ENCODE data around the gene P2RX2. TPM values are rescaled to one million over a fixed set of nuclear protein-coding genes. Genes with fewer than 3 reads are reported as not detected.

P2RX2 gene
- total and polyA plus RNA-seq, 4 experiments from 2014 or later, result not detected

GRCh38 chr12:132657004-132657727 is 38.6 kb downstream of the P2RX2 start:
- no peaks in the 10 kb centered on the region for H3K9me3 ChIP-seq (ENCODE audit: control insufficient read depth in 1 of 2, low read length in 2 of 2)
- Mint-ChIP-seq H3K36me3 (peaks cover 63 to 78% of the 10 kb centered on the region in 2 donors), H3K4me1 (no peaks in the 10 kb centered on the region), H3K27ac (no peak overlapping the region), H3K4me3 (no peak overlapping the region), H3K27me3 (no peaks in the 10 kb centered on the region), H3K9me3 (no peaks in the 10 kb centered on the region)
- DNase-seq, result no peak
- CTCF ChIA-PET (ENCODE audit: partially characterized antibody), result no interaction called here
- H3K27me3 ChIP-seq (ENCODE audit: insufficient read depth, low read length), result no peaks in the 10 kb centered on the region
- H3K4me1 ChIP-seq (ENCODE audit: insufficient read depth, low read length), result no peaks in the 10 kb centered on the region
- H3K36me3 ChIP-seq (ENCODE audit: insufficient read depth, low read length), result peaks cover 56% of the 10 kb centered on the region
- H3K4me3 ChIP-seq (ENCODE audit: low read length in 2 of 2), result no peak overlapping the region
- intact Hi-C loops (cut with micrococcal nuclease), result no loop called here
- no peak overlapping the region for H3K27ac ChIP-seq (ENCODE audit: low read depth, low read length)
- POLR2A ChIA-PET (ENCODE audit: partially characterized antibody), result no interaction called here

DNA sequence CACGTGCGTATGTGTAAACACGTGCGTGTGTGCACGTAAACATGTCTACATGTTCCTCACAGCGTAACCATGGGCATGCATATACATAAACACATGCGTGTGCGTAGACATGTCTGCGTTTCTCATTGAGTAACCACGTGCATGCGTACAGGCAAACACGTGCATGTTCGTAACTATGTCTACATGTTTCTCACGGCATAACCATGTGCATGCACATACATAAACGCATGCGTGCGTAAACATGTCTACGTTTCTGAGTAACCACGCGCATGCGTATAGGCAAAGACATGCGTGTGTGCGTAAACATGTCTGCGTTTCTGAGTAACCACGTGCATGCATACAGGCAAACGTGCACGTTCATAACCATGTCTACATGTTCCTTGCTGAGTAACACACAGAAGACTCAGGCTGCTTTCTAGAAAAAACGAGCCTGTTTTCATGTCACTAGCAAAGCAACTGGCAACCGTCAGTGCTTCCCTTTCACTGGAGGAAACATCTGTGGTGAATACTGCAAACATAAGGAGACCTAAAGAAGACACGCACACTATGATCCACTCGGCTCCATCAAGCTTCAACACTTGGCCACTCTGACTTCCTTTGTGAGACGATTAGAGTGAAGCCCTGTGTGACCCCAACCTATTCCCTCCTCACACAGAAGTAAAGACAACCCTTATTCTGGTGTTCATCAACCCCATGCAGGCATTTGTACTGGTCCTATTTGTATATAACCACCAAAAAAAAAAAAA is 39.7 kb downstream of the P2RX2 start:
- peaks cover 56% of the 10 kb centered on the region for H3K36me3 ChIP-seq (ENCODE audit: insufficient read depth, low read length)
- DNase-seq, result no peak
- no peak overlapping the region for H3K4me3 ChIP-seq (ENCODE audit: low read length in 2 of 2)
- Mint-ChIP-seq H3K36me3 (peaks cover 64 to 80% of the 10 kb centered on the region in 2 donors), H3K9me3 (no peaks in the 10 kb centered on the region), H3K4me1 (peaks cover 0 to 5% (median 3%) of the 10 kb centered on the region in 4 donors), H3K27ac (no peak overlapping the region), H3K4me3 (no peak overlapping the region), H3K27me3 (no peaks in the 10 kb centered on the region)
- H3K4me1 ChIP-seq (ENCODE audit: insufficient read depth, low read length), result no peaks in the 10 kb centered on the region
- CTCF ChIA-PET (ENCODE audit: partially characterized antibody), result interaction anchor here (0.6 kb wide), 1 partner anchor 35 kb away, joined by 3 read pairs; no protein-coding TSS in a partner anchor
- POLR2A ChIA-PET (ENCODE audit: partially characterized antibody), result no interaction called here
- no peak overlapping the region for H3K27ac ChIP-seq (ENCODE audit: low read depth, low read length)
- H3K9me3 ChIP-seq (ENCODE audit: control insufficient read depth in 1 of 2, low read length in 2 of 2), result no peaks in the 10 kb centered on the region
- intact Hi-C loops (cut with micrococcal nuclease), result no loop called here
- H3K27me3 ChIP-seq (ENCODE audit: insufficient read depth, low read length), result no peaks in the 10 kb centered on the region

- ChIA-PET POLR2A (ENCODE audit: partially characterized antibody) (no interaction called here), CTCF (ENCODE audit: partially characterized antibody) (interaction anchor here (0.6 kb wide), 2 partner anchors 34 to 245 kb away, joined by 3 read pairs; no protein-coding TSS in a partner anchor)
- H3K27me3 ChIP-seq (ENCODE audit: insufficient read depth, low read length), result no peaks in the 10 kb centered on the region
- H3K9me3 Mint-ChIP-seq, result no peaks in the 10 kb centered on the region
- no peak for DNase-seq
- no peak overlapping the region for H3K27ac ChIP-seq (ENCODE audit: low read depth, low read length)
- H3K36me3 Mint-ChIP-seq, result peaks cover 57 to 76% of the 10 kb centered on the region in 2 donors
- no peaks in the 10 kb centered on the region for H3K9me3 ChIP-seq (ENCODE audit: control insufficient read depth in 1 of 2, low read length in 2 of 2)
- peaks cover 0 to 5% (median 3%) of the 10 kb centered on the region in 4 donors for H3K4me1 Mint-ChIP-seq
- peaks cover 52% of the 10 kb centered on the region for H3K36me3 ChIP-seq (ENCODE audit: insufficient read depth, low read length)
- no peaks in the 10 kb centered on the region for H3K4me1 ChIP-seq (ENCODE audit: insufficient read depth, low read length)
- no peak overlapping the region for H3K4me3 ChIP-seq (ENCODE audit: low read length in 2 of 2)
- intact Hi-C loops (cut with micrococcal nuclease), result no loop called here
- H3K27me3 Mint-ChIP-seq, result no peaks in the 10 kb centered on the region
- no peak overlapping the region for H3K4me3 Mint-ChIP-seq
- H3K27ac Mint-ChIP-seq, result no peak overlapping the region
These were observed 40.6 kb downstream of the P2RX2 start for GRCh38 chr12:132659146-132659545.

GRCh38 chr12:132660052-132660451 is 41.5 kb downstream of the P2RX2 start:
- CTCF ChIA-PET (ENCODE audit: partially characterized antibody), result no interaction called here
- H3K27ac Mint-ChIP-seq, result no peak overlapping the region
- Histone ChIP-seq H3K4me3 (ENCODE audit: low read length in 2 of 2) (no peak overlapping the region), H3K4me1 (ENCODE audit: insufficient read depth, low read length) (no peaks in the 10 kb centered on the region), H3K27ac (ENCODE audit: low read depth, low read length) (no peak overlapping the region), H3K9me3 (ENCODE audit: control insufficient read depth in 1 of 2, low read length in 2 of 2) (no peaks in the 10 kb centered on the region), H3K27me3 (ENCODE audit: insufficient read depth, low read length) (no peaks in the 10 kb centered on the region), H3K36me3 (ENCODE audit: insufficient read depth, low read length) (peaks cover 55% of the 10 kb centered on the region)
- peak overlapping the region in 1 of 8 donors; percentile 31 for H3K4me3 Mint-ChIP-seq
- intact Hi-C loops (cut with micrococcal nuclease), result no loop called here
- DNase-seq, result no peak
- POLR2A ChIA-PET (ENCODE audit: partially characterized antibody), result no interaction called here
- no peaks in the 10 kb centered on the region for H3K27me3 Mint-ChIP-seq
- no peaks in the 10 kb centered on the region for H3K9me3 Mint-ChIP-seq
- peaks cover 0 to 5% (median 3%) of the 10 kb centered on the region in 4 donors for H3K4me1 Mint-ChIP-seq
- peaks cover 52 to 79% of the 10 kb centered on the region in 2 donors for H3K36me3 Mint-ChIP-seq

GRCh38 chr12:132660996-132661395 is 42.4 kb downstream of the P2RX2 start:
- no peak for DNase-seq
- no peak overlapping the region for H3K27ac ChIP-seq (ENCODE audit: low read depth, low read length)
- intact Hi-C loops (cut with micrococcal nuclease), result no loop called here
- H3K9me3 Mint-ChIP-seq, result no peaks in the 10 kb centered on the region
- H3K4me3 Mint-ChIP-seq, result no peak overlapping the region
- H3K27ac Mint-ChIP-seq, result no peak overlapping the region
- CTCF ChIA-PET (ENCODE audit: partially characterized antibody), result no interaction called here
- peaks cover 0 to 5% (median 3%) of the 10 kb centered on the region in 4 donors for H3K4me1 Mint-ChIP-seq
- H3K27me3 Mint-ChIP-seq, result no peaks in the 10 kb centered on the region
- H3K4me1 ChIP-seq (ENCODE audit: insufficient read depth, low read length), result no peaks in the 10 kb centered on the region
- H3K36me3 Mint-ChIP-seq, result peaks cover 61 to 85% of the 10 kb centered on the region in 2 donors
- H3K27me3 ChIP-seq (ENCODE audit: insufficient read depth, low read length), result no peaks in the 10 kb centered on the region
- H3K9me3 ChIP-seq (ENCODE audit: control insufficient read depth in 1 of 2, low read length in 2 of 2), result no peaks in the 10 kb centered on the region
- peaks cover 58% of the 10 kb centered on the region for H3K36me3 ChIP-seq (ENCODE audit: insufficient read depth, low read length)
- no peak overlapping the region for H3K4me3 ChIP-seq (ENCODE audit: low read length in 2 of 2)
- POLR2A ChIA-PET (ENCODE audit: partially characterized antibody), result no interaction called here

- Mint-ChIP-seq H3K27ac (peak overlapping the region in 1 of 7 donors; percentile 36), H3K4me1 (peaks cover 0 to 5% (median 3%) of the 10 kb centered on the region in 4 donors), H3K27me3 (no peaks in the 10 kb centered on the region), H3K36me3 (peaks cover 63 to 89% of the 10 kb centered on the region in 2 donors), H3K9me3 (no peaks in the 10 kb centered on the region), H3K4me3 (no peak overlapping the region)
- POLR2A ChIA-PET (ENCODE audit: partially characterized antibody), result no interaction called here
- DNase-seq, result no peak
- Histone ChIP-seq H3K27me3 (ENCODE audit: insufficient read depth, low read length) (no peaks in the 10 kb centered on the region), H3K9me3 (ENCODE audit: control insufficient read depth in 1 of 2, low read length in 2 of 2) (no peaks in the 10 kb centered on the region), H3K27ac (ENCODE audit: low read depth, low read length) (no peak overlapping the region), H3K4me1 (ENCODE audit: insufficient read depth, low read length) (no peaks in the 10 kb centered on the region), H3K36me3 (ENCODE audit: insufficient read depth, low read length) (peaks cover 62% of the 10 kb centered on the region), H3K4me3 (ENCODE audit: low read length in 2 of 2) (no peak overlapping the region)
- intact Hi-C loops (cut with micrococcal nuclease), result no loop called here
- CTCF ChIA-PET (ENCODE audit: partially characterized antibody), result no interaction called here
These were observed 43.4 kb downstream of the P2RX2 start for GRCh38 chr12:132661972-132662371.

DNA sequence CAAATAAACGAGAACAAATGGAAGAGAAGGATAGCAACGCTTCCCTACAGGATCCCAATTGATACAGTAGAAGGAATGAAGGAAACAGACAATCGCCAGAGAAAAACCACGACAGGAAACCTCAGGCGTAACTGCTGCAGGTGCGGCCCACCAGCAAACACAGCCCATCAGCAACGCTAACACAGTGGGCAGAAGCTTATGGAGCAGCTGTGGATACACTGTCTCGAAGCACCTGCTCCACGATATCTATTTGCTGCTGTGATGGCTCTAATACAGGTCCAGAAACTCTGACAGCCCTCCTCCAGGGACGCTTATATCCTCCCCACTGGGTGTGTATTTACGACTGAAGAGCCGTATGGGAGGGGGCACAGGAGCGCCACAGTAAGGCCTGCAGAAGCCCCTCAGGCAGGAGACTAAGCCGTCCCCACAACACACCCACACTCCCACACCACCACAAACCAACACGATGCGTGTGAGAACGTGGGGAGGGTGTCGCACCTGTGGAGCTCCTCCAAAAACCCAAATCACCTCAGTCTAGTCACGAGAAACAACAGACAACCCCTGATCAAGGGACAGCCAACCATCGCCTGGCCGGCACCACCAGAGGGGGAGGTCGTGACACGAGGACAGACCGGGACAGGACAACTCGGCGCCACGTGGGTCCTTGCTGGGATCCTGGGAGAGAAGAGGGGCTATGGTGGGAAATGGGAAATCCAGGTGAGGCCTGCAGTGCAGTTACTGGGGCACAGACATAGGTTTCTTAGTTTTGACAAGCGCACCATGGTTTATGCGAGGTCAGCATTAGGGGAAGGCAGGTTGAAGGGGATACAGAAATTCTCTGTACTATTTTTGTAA is 44.6 kb downstream of the P2RX2 start:
- Mint-ChIP-seq H3K27me3 (no peaks in the 10 kb centered on the region), H3K36me3 (peaks cover 63 to 85% of the 10 kb centered on the region in 2 donors), H3K9me3 (no peaks in the 10 kb centered on the region), H3K4me1 (peaks cover 0 to 5% (median 3%) of the 10 kb centered on the region in 4 donors), H3K4me3 (peak overlapping the region in 1 of 8 donors; percentile 5), H3K27ac (peak overlapping the region in 3 of 7 donors; percentile 13 to 80 (median 43))
- POLR2A ChIA-PET (ENCODE audit: partially characterized antibody), result no interaction called here
- DNase-seq, result no peak
- H3K4me3 ChIP-seq (ENCODE audit: low read length in 2 of 2), result no peak overlapping the region
- CTCF ChIA-PET (ENCODE audit: partially characterized antibody), result no interaction called here
- H3K27me3 ChIP-seq (ENCODE audit: insufficient read depth, low read length), result no peaks in the 10 kb centered on the region
- intact Hi-C loops (cut with micrococcal nuclease), result no loop called here
- no peaks in the 10 kb centered on the region for H3K9me3 ChIP-seq (ENCODE audit: control insufficient read depth in 1 of 2, low read length in 2 of 2)
- peaks cover 57% of the 10 kb centered on the region for H3K36me3 ChIP-seq (ENCODE audit: insufficient read depth, low read length)
- H3K4me1 ChIP-seq (ENCODE audit: insufficient read depth, low read length), result no peaks in the 10 kb centered on the region
- H3K27ac ChIP-seq (ENCODE audit: low read depth, low read length), result no peak overlapping the region
